PC-9 (cell line): ENCODE measurements around the gene RUSF1.
"Not testable (repeated sequence)": the region's sequence is repeated elsewhere in the genome, so short reads cannot be mapped to it uniquely, and the experiment has no call there.

Source experiments
- CTCF ChIP-seq: fragments of 200-600 bp; sonication (generic); conservative IDR thresholded peaks from 2 replicates; pipeline ENCODE4 v1.6.1; 2017; ENCODE audit warnings: mixed run types, antibody characterized with exemption, mild to moderate bottlenecking, moderate library complexity
- EZH2 ChIP-seq: fragments of 200-600 bp; sonication (generic); IDR thresholded peaks from 2 replicates; pipeline ENCODE4 v1.8.0; 2017; ENCODE audit warnings: antibody characterized with exemption, low read depth

GRCh38 chr16:31539762-31540161 is 31.6 kb upstream of the RUSF1 start:
- not testable (repeated sequence) for TF ChIP-seq EZH2, CTCF
